Astrocyte (in vitro differentiated cells and primary cell): Measurements from ENCODE around the gene CDC42EP4.

Experiments
- EZH2 ChIP-seq: IDR thresholded peaks from 2 replicates; pipeline ENCODE4 v1.6.1; 2012; ENCODE audit warnings: mild to moderate bottlenecking, low read length, inconsistent platforms; ENCODE audit not compliant: insufficient read depth
- TF ChIP-seq, protein P1 (sequence below): IDR thresholded peaks from 2 replicates; pipeline ENCODE4 v1.5.1; 2011; ENCODE audit warnings: low read depth, mild to moderate bottlenecking, inconsistent platforms, low read length, moderate library complexity; ENCODE audit not compliant: insufficient read depth

DNA sequence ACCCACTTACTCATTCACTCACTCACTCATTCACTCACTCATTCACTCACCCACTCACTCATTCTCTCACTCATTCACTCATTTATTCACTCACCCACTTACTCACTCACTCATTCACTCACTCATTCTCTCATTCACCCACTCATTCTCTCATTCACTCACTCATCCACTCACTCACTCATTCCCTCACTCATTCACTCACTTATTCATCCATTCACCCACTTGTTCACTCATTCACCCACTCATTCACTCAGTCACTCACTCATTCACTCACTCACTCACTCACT lies 42.5 kb downstream of the CDC42EP4 start:
- TF ChIP-seq, protein P1, sequence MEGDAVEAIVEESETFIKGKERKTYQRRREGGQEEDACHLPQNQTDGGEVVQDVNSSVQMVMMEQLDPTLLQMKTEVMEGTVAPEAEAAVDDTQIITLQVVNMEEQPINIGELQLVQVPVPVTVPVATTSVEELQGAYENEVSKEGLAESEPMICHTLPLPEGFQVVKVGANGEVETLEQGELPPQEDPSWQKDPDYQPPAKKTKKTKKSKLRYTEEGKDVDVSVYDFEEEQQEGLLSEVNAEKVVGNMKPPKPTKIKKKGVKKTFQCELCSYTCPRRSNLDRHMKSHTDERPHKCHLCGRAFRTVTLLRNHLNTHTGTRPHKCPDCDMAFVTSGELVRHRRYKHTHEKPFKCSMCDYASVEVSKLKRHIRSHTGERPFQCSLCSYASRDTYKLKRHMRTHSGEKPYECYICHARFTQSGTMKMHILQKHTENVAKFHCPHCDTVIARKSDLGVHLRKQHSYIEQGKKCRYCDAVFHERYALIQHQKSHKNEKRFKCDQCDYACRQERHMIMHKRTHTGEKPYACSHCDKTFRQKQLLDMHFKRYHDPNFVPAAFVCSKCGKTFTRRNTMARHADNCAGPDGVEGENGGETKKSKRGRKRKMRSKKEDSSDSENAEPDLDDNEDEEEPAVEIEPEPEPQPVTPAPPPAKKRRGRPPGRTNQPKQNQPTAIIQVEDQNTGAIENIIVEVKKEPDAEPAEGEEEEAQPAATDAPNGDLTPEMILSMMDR, result no peak
- no peak for TF ChIP-seq EZH2
